ENCODE data around the gene GPR61.

Gene GPR61

GRCh38 chr1:109491372-109491771, 48.3 kb upstream of the GPR61 start:
- peaks cover 8% of the 10 kb centered on the region; the same call in 1 of the 2 replicates for H3K36me3 ChIP-seq (ENCODE audit: insufficient read depth, low read length)
- TF ChIP-seq CTCF (IDR thresholded peaks at IDR 0.05; ENCODE audit: low read length) = no peak
- TF ChIP-seq EZH2 (IDR thresholded peaks at IDR 0.05; ENCODE audit: borderline replicate concordance, low read length) = no peak

GRCh38 chr1:109492779-109493178, 46.9 kb upstream of the GPR61 start:
- Histone ChIP-seq H3K79me2 (ENCODE audit: insufficient read depth, low read length) (no peaks in the 10 kb centered on the region), H3K27me3 (ENCODE audit: insufficient read depth, low read length) (no peaks in the 10 kb centered on the region), H4K20me1 (ENCODE audit: insufficient read depth, low read length) (no peaks in the 10 kb centered on the region), H3K36me3 (ENCODE audit: insufficient read depth, low read length) (peaks cover 10% of the 10 kb centered on the region; the same call in 1 of the 2 replicates), H2AFZ (ENCODE audit: low read length) (no peak overlapping the region), H3K4me1 (ENCODE audit: insufficient read depth, low read length, severe bottlenecking) (peaks cover 17% of the 10 kb centered on the region), H3K4me3 (ENCODE audit: low read depth, low read length, poor library complexity, severe bottlenecking) (no peak overlapping the region), H3K4me2 (ENCODE audit: low read length) (no peak overlapping the region), H3K27ac (ENCODE audit: low read depth, low read length, poor library complexity, severe bottlenecking) (no peak overlapping the region), H3K9ac (ENCODE audit: low read length) (no peak overlapping the region), H3K9me3 (ENCODE audit: low read length) (no peaks in the 10 kb centered on the region), H3K9me2 (ENCODE audit: low read depth, low read length) (no peaks in the 10 kb centered on the region), H3F3A (ENCODE audit: insufficient read depth, low read length) (no peaks in the 10 kb centered on the region)
- TF ChIP-seq EZH2 (IDR thresholded peaks at IDR 0.05; ENCODE audit: borderline replicate concordance, low read length) = no peak

More at GRCh38 chr1:109491372-109491771, 48.3 kb upstream of the GPR61 start:
- Histone ChIP-seq H2AFZ (ENCODE audit: low read length) (no peak overlapping the region), H3K27me3 (ENCODE audit: insufficient read depth, low read length) (no peaks in the 10 kb centered on the region), H3K4me3 (ENCODE audit: low read depth, low read length, poor library complexity, severe bottlenecking) (no peak overlapping the region), H3K27ac (ENCODE audit: low read depth, low read length, poor library complexity, severe bottlenecking) (no peak overlapping the region), H3F3A (ENCODE audit: insufficient read depth, low read length) (no peaks in the 10 kb centered on the region), H3K4me1 (ENCODE audit: insufficient read depth, low read length, severe bottlenecking) (peaks cover 17% of the 10 kb centered on the region), H3K4me2 (ENCODE audit: low read length) (no peak overlapping the region), H3K79me2 (ENCODE audit: insufficient read depth, low read length) (no peaks in the 10 kb centered on the region), H4K20me1 (ENCODE audit: insufficient read depth, low read length) (no peaks in the 10 kb centered on the region), H3K9me2 (ENCODE audit: low read depth, low read length) (no peaks in the 10 kb centered on the region), H3K9ac (ENCODE audit: low read length) (no peak overlapping the region), H3K9me3 (ENCODE audit: low read length) (no peaks in the 10 kb centered on the region)

DNA sequence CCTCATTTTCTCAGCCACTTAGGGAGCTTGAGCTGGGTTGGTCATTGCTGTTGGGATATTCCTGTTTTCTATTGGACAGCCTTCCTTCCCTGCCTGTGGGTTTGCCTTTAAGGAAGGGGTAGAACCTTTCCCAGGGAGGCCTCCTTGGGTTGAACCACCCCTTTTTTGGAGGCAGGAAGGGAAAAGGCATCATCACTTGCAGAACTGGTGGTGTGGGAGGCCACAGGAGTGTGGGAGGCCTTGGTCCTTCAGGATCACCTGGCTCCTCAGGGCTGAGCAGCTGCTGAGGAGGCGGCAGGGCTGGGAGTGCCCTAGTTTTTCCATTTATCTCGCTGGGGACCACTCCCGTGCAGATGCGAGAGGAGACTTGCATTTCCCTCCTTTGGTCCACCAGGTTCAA, 46.4 kb upstream of the GPR61 start:
- Histone ChIP-seq H3K4me1 (ENCODE audit: insufficient read depth, low read length, severe bottlenecking) (peaks cover 17% of the 10 kb centered on the region), H3K36me3 (ENCODE audit: insufficient read depth, low read length) (peaks cover 10% of the 10 kb centered on the region; the same call in 1 of the 2 replicates), H4K20me1 (ENCODE audit: insufficient read depth, low read length) (no peaks in the 10 kb centered on the region), H3K4me3 (ENCODE audit: low read depth, low read length, poor library complexity, severe bottlenecking) (no peak overlapping the region), H3F3A (ENCODE audit: insufficient read depth, low read length) (no peaks in the 10 kb centered on the region), H3K9me2 (ENCODE audit: low read depth, low read length) (no peaks in the 10 kb centered on the region), H3K79me2 (ENCODE audit: insufficient read depth, low read length) (no peaks in the 10 kb centered on the region), H3K27me3 (ENCODE audit: insufficient read depth, low read length) (no peaks in the 10 kb centered on the region), H3K27ac (ENCODE audit: low read depth, low read length, poor library complexity, severe bottlenecking) (no peak overlapping the region), H3K4me2 (ENCODE audit: low read length) (peak overlapping the region; percentile 68; the same call in 1 of the 2 replicates), H3K9ac (ENCODE audit: low read length) (peak overlapping the region; percentile 68; the same call in 1 of the 2 replicates), H2AFZ (ENCODE audit: low read length) (no peak overlapping the region), H3K9me3 (ENCODE audit: low read length) (no peaks in the 10 kb centered on the region)
- TF ChIP-seq CTCF (IDR thresholded peaks at IDR 0.05; ENCODE audit: low read length) = no peak
- no peak for TF ChIP-seq EZH2 (IDR thresholded peaks at IDR 0.05; ENCODE audit: borderline replicate concordance, low read length)
